CD4-positive, alpha-beta T cell treated with Interleukin-6 for 4 hours (primary cell): ENCODE measurements around the gene ZNF33A.
"Not testable (repeated sequence)": the region's sequence is repeated elsewhere in the genome, so short reads cannot be mapped to it uniquely, and the experiment has no call there.

Experiments
- DNase-seq: peaks from one replicate; pipeline ENCODE4 v3.0.0-alpha.2; 2020; ENCODE audit warnings: mixed read lengths

Gene ZNF33A

DNA sequence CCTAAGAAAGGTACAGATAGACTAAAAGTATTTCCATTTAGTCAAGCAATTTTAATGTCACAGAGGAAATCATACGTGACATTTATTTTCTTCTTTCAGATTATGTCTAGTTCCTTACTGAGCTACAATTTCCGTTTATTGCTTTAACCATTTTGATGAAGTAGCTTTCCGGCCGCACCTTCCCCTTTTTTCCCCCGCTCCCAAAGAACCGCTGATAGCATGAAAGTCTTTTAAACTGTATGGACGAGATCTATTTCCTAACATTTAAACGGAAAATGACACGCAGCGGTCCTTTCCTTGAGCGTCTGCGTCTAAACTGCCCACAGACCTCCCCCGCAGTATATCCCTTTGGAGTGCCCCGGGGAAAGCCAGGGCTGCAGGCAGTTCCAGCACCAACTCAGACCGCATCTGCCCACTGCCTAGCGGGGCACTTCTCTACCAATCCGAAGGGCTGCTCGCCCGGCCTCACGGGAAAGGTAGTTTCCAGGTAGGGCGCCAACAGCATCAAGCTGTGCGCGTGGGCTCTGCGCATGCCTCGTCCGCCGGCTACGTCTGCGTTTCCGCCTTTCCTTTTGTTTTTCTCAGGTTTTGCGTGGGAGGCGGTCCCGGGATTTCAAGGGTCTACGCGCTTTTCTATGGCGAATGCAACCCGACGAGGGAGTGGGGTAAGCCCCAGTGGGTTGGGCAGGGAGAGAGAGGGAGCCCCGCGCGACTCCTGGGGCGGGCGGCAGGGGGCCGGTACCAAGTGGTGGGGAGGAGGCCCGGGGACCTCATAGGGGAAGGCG is at the start of gene ZNF33A:
Gene ZNF33A (plus strand): TSS at position 557 of the 785 bp plus-strand sequence. CDS start 1,667 bp downstream, outside the sequence.
- peak; percentile 95 for DNase-seq

DNA sequence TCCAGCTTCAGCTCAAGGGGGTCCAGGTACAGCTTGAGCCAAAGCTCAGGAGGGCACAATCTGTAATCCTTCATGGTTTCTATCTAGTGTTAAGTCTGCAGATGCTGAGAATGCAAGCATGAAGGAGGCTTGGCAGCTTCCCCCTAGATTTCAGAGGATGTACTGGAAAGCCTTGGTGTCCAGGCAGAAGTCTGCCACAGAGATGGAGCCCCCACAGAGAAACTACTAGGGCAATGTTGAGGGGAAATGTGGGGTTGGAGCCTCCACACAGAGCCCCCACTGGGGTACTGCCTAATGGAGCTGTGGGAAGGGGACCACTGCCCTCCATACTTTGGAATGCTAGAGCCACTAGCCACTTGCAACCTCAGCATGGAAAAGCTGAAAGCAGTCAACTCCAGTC is 45.5 kb upstream of the ZNF33A start:
- DNase-seq: no peak

DNA sequence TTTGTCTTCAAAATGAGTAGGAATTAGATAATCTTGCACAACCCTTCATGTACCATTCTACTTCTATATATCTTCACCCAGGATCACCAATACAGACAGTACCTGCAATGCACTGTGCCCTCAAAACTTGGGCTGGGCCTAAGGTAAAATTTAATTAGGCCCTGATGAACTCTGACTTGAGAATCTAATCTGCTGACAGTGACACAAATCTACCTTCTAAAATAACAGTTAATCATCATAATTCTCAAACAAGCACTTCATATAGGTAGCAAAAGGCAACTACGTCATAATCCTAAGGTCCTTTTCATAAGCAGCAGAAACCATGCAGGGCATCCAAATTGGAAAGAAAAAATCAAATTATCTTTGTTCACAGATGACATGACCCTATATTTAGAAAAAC is 38.1 kb upstream of the ZNF33A start:
- no peak for DNase-seq

DNA sequence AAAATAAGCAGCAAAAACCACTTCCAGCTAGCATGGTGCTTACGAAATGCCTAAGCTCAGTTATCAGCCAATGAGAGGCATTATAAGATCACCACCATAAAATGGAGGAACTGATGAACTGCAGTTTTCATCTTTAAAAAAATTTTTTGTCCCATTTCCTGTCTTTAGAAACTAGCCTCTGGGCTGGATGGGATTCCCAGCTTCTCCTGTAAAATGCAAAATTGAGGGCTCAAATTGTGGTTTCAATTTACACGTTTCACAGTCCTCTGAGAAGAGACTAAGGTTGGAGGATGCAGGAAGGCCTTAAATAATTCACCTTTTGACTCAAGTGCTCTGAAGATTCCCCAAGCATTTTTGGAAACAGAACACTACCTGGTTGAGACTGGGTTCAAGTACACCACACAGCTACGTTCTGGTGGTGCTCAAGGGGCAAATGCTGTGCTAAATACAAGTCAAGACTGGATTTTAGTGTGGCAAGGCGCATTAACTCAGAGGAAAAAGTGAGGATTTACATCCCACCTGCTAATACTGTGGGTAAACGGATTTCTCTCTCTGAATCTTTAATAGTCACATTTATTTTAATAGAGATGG is 35.0 kb upstream of the ZNF33A start:
- peak; percentile 3 for DNase-seq

DNA sequence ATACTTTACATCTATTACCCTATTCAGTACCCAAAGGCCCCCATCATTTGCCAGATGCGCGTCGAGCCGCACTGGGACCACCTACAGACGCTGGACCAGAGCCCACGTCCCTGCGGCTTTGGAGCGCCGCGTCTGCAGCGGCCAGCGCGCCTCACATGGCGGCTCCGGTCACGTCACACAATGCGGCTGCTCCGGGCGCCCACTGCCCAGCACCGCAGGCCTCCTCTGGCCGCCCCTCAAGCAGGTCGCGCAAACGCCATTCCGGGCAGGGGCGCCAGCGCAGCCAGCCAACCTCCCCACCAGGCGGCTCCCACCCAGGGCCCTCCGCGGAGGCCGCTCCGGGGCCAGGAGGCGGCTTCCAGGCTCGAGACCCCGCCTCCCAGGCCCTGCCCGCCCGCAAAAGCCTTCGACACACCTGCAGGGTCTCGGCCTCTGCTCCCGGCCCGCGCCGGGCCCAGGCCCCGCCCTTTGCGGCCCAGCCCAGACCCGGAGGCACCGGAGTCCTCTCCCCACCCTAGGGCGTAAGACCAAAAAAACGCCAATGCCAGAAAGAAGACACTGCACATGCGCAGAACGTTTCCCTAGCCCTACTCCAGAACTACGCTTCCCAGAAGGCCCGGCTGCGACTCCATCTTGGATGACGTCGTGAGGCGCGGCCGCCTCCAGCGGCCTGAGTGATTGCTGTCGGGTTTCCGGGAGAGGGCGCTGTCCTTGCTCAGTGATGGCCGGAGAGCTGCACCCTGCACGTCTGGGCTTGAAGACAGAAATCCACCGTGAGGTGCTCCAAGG is 34.2 kb upstream of the ZNF33A start, which contains the start of gene ZNF25:
Gene ZNF25 (minus strand): TSS at position 557 of the 789 bp plus-strand sequence. CDS start 4,925 bp downstream, outside the sequence.
- DNase-seq: peak; percentile 98

DNA sequence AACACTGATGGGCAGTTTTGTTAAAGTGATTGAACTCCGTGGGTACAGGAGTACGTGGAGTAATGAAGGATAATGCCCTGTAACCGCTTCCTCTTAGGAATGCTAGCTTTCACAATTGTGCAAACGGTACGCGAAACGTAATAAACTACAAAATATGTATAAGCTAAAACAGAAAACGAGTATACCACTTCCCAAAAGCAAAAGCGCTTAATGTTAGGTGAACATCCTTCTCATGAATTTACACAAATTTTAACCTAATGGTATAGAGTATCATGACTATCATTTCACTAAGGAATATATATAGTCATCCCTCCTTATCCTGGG is 33.6 kb upstream of the ZNF33A start:
- no peak for DNase-seq

DNA sequence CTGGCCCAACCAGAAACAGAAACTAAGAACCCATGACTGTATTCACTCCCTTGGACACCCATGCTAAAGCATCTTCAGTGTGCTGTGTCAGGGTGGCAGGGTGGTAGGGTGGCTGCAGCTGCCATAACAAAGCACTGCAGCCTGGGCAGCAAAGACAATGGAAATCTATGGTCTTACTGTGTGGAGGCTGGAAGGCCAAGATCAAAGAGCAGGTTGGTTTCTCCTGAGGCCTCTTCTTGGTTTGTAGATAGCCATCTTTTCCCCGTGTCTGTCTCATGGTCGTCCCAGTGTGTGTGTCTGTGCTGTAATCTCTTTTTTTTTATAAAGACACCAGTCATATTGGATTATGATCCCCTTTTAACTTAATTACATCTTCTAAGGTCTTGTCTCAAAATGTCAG is 18.8 kb upstream of the ZNF33A start:
- no peak for DNase-seq

DNA sequence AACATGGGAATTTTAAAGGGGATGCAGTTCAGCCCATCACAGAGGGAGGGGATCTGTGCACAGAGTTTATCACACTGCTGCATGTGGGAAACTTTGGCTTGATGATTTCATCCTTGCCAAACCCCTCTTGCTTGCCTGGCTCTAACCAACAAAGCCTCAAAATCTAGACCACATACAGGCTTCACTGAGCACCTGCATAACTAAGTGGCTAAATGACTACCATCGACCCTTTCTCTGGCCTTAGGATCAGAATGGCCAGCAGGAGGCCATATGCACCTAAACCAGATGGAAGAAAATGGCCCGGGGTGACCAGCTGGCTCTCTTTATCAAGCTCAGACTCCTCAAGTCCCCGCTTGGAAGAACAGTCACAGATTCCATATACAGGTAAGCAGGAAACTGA is 18.4 kb upstream of the ZNF33A start:
- DNase-seq: no peak

DNA sequence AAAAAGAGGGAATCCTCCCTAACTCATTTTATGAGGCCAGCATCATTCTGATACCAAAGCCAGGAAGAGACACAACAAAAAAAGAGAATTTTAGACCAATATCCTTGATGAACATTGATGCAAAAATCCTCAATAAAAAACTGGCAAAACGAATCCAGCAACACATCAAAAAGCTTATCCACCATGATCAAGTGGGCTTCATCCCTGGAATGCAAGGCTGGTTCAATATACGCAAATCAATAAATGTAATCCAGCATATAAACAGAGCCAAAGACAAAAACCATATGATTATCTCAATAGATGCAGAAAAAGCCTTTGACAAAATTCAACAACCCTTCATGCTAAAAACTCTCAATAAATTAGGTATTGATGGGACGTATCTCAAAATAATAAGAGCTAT is 11.6 kb upstream of the ZNF33A start:
- not testable (repeated sequence) for DNase-seq

DNA sequence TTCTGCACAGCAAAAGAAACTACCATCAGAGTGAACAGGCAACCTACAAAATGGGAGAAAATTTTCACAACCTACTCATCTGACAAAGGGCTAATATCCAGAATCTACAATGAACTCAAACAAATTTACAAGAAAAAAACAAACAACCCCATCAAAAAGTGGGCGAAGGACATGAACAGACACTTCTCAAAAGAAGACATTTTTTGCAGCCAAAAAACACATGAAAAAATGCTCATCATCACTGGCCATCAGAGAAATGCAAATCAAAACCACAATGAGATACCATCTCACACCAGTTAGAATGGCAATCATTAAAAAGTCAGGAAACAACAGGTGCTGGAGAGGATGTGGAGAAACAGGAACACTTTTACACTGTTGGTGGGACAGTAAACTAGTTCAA is 10.0 kb upstream of the ZNF33A start:
- not testable (repeated sequence) for DNase-seq

DNA sequence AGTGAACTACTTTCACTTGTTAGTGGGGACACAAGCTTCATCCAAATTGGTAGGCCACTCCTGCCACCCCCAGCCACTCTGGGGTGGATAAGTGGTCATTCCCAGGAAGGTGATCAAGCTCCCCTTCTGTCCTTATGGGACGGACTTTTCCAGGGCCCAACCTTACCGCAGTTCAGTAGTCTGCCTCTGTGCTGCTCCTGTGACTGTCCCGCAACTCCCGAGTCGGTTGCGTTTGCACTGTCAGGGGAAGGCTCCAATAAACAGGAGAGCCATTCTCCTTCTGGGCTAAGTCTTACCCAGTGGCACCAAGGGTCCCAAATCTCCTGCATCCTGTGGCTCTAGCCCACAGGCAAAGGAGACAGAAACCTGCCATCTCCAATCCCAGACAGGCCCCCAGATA is 7.4 kb upstream of the ZNF33A start:
- no peak for DNase-seq

DNA sequence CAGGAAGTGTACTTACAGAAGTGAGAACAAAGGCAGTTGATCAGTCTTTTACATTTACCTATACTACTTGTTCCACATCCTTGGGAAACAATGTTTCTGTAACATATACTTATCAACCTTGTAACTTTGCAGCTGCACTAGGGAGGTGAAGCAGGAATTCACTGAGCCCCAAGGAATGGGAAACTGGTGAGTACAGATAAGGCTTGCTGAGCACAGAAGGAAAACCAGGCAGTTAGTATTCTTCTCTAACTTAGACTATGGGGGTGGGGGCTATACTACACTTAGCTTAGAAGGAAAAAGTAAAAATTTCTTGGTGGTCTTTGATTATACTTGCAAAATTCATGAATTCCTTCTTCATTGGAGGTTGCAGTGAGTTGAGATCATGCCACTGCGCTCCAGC is 6.9 kb upstream of the ZNF33A start:
- no peak for DNase-seq

DNA sequence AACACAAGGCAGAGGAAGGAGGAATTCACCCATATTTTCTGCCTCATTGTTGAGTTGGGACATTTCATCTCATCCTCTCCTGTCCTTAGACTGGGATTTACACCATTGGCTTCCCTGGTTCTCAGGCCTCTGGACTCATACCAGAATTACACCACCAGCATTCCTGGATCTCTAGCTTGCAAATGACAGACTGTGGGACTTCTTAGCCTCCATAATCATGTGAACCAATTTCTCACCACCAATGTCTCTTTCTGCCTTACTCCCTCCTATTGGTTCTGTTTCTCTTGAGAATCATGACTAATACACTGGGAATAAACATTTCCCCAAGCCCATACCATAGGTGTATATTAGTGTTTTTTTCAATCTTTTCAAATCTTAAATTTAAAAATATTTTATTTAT is 2.9 kb upstream of the ZNF33A start:
- no peak for DNase-seq

DNA sequence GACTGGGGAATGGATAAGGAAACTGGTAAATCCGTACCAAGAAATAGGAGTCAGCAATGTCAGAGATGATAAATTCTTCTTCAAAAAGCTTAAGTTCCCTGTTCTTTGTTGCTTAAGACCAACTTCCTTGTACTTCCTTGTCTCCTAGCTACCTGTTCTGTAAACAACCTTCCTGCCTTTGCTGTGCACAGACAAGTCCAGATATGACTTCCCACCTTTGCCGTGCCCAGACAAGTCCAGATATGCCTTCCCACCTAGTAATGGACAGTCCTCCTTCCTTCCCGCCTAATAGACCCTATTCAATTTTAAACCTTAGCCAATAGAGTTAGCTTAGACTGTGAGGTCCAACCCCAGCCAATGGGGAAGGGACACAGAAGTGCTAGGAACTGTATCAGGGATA is 2.5 kb upstream of the ZNF33A start:
- DNase-seq: no peak

DNA sequence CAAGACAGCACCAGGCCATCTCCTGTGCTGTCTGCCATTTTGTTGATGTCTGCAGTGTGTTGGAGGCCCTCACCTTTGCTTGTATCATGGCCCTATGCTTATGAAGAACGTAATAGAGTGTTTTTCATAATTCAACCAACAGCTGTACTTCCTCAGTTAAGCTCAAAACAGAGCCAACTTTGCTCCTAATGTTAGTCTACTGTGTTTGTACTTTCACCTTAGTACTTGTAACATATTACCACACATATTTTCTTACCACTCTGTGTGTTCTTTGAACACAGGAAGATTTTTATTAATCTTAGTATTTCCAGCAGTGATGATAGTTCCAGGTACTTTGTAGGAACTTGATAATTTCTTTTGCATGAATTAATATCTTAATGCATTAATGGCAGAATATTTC is 5.9 kb downstream of the ZNF33A start:
- DNase-seq: no peak

DNA sequence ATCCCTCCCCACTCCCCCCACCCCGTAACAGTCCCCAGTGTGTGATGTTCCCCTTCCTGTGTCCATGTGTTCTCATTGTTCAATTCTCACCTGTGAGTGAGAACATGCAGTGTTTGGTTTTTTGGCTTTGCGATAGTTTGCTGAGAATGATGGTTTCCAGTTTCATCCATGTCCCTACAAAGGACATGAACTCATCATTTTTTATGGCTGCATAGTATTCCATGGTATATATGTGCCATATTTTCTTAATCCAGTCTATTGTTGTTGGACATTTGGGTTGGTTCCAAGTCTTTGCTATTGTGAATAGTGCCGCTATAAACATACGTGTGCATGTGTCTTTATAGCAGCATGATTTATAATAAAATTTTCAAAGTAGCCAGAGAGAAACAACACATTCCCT is 8.6 kb downstream of the ZNF33A start:
- not testable (repeated sequence) for DNase-seq

DNA sequence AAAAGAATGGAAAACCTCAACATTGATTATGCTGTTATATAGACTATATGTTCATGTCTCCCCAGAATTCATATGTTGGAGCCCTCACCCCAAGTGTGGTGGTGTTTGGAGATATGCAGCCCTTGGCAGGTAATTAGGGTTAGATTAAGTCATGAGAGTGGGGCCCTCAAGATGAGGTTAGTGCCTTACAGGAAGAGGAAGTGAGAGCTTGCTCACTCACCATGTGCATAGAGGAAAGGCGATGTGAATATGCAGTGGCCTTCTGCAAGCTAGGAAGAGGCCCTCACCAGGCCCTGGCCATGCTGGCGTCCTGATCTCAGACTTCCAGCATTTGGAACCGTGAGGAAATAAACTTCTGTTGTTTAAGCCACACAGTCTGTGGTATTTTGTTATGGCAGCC is 14.8 kb downstream of the ZNF33A start:
- DNase-seq: no peak

DNA sequence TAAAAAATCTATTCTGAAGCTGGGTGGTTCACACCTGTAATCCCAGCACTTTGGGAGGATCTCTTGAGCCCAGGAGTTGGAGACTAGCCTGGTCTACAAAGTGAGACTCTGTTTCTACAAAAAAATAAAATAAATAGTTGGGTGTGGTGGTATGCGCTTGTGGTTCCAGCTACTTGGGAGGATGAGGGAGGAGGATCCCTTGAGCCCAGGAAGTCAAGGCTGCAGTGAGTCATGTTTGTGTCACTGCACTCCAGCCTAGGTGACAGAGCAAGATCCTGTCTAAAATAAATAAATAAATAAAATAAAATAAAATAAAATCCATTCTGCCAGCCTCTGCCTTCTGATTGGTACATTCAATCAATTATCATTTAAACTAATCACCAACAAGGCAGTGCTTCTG is 17.5 kb downstream of the ZNF33A start:
- DNase-seq: peak; percentile 30

DNA sequence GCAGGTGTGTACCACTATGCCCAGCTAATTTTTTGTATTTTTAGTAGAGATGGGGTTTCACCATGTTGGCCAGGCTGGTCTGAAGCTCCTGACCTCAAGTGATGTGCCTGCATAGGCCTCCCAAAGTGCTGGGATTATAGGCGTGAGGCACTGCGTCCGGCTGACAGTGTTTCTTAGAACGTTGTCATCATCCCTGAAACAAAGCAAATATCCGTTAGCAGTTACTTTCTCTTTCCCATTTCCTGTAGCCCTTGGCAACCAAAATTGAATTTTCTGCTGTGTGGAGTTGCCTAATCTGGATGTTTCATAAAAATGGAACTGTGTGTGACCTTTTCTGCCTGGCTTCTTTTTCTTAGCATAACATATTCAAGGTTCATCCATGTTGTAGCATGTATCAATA is 22.4 kb downstream of the ZNF33A start:
- DNase-seq: no peak

DNA sequence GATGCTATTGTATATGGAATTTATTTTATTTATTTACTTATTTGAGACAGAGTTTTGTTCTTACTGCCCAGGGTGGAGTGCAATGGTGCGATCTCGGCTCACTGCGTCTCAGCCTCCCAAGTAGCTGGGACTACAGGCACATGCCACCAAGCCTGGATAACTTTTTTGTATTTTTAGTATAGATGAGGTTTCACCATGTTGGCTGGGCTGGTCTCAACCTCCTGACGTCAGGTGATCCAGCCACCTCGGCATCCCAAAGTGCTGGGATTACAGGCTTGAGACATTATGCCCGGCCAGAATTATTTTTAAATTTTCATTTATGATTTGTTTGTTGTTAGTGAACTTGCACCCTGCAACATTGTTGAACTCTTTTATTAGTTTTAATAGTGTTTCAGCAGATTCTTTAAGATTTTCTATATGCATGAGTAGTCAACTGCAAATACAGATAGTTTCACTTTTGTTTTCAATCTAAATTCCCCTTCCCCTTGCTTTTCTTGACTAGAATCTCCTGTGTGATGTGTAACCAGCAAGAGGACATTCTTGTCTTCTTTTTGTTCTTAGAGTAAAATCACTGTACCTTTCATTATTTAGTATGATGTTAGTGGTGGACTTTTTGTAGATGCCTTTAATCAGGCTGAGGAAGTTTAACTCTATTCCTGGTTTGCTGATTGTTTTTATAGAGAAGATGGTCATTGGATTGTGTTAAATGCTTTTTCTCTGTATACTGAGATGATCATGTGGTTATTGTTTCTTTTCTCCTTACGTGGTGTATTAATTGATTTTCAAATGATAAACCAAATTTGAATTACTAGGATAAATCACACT is 27.8 kb downstream of the ZNF33A start:
- no peak for DNase-seq

DNA sequence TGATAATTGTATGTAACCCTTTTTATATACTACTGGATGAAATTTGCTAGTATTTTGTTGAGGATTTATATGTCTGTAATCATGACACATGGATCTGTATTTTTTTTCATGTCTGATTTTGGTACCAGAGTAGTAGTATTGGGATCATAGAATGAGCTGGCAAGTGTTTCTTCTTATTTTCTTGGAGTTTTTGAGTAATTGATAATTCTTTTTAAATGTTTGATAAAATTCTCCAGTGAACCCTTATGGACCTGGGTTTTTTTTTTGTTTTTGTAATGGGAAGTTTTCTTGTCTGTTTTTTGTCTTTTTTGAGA is 28.4 kb downstream of the ZNF33A start:
- no peak for DNase-seq

DNA sequence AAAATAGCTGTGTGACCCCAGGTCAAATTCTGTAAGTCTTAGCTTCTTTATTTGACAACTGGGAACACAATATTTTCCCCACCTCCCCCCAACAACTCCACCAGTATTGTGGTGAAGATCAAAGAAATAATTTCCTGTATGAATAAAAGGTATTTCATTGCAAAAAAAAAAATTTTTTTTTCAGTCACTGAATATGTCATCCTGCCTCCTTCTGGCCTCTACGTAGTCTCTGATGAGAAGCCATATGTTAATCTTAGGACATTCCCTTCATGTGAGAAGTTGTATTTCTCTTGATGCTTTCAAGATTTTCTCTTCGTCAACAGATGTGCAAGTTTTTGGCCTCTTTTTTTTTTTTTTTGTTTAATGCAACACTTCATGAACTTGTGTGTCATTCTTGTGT is 33.0 kb downstream of the ZNF33A start:
- DNase-seq: no peak

DNA sequence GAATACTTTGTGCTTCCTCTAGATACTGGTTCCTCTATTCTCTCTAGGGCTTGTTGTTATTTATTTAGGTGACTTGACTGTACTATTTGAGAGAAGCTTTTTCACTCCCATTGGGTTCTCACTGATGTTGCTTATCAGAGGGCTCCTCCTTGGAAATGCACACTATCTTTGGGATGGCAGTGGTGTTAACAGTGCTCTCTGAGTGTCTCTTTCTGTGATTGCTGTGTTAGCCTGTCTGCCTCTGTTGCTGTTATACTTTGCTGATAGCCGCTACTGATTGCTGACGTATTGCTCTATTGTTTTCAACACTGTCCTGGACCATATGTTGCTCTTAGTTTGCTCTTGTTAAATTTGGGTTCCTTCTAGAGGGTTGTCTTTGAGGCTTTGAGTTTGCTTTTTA is 34.7 kb downstream of the ZNF33A start:
- no peak for DNase-seq
